Measurements from ENCODE around the gene GTF2A1. TPM values are rescaled to one million over a fixed set of nuclear protein-coding genes. Genes with fewer than 3 reads are reported as not detected.
A peak's percentile ranks its signal among the peaks of the same experiment; 100 is the strongest.

Gene GTF2A1
- total RNA-seq, 1 donor from 2014 or later, result 36.4 TPM

DNA sequence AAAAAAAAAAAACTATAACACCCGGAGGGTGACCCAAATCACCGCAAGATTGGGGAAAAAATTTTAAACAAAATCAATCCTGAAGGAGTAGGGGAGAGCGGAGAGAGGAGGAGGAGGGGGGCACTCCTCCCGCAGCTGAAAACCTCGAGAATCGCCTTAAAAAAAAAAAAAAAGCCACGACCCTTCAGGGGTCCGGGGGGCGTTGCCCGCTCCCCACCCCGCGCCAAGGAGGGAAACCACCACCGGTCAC, 254 bp downstream of the GTF2A1 start:
- peak overlapping the region; percentile 83 for H3K4me2 ChIP-seq (ENCODE audit: low read length)
- peak overlapping the region; percentile 98 for H3K9ac ChIP-seq (ENCODE audit: low read length)
- no peaks in the 10 kb centered on the region for H3K27me3 Mint-ChIP-seq (ENCODE audit: low read depth, unreplicated experiment)
- H3K4me1 ChIP-seq (ENCODE audit: insufficient read depth, low read length), result peaks cover 3% of the 10 kb centered on the region
- no peaks in the 10 kb centered on the region for H3K36me3 Mint-ChIP-seq (ENCODE audit: low read depth, unreplicated experiment)
- H3K4me1 Mint-ChIP-seq (ENCODE audit: low read depth, unreplicated experiment), result peaks cover 17% of the 10 kb centered on the region
- H3K27ac ChIP-seq (ENCODE audit: low read depth, low read length), result peak overlapping the region; percentile 78
- H3K4me3 Mint-ChIP-seq (ENCODE audit: unreplicated experiment), result peak overlapping the region; percentile 92
- no peaks in the 10 kb centered on the region for H3K27me3 ChIP-seq (ENCODE audit: insufficient read depth, low read length)
- no peaks in the 10 kb centered on the region for H3K9me3 Mint-ChIP-seq (ENCODE audit: unreplicated experiment)
- H4K20me1 ChIP-seq (ENCODE audit: insufficient read depth, low read length), result peaks cover 5% of the 10 kb centered on the region
- no peak for DNase-seq (ENCODE audit: low read depth)
- peaks cover 7% of the 10 kb centered on the region for H3K36me3 ChIP-seq (ENCODE audit: insufficient read depth, low read length)
- peaks cover 47% of the 10 kb centered on the region for H3K79me2 ChIP-seq (ENCODE audit: insufficient read depth, low read length)
- H3K27ac Mint-ChIP-seq (ENCODE audit: unreplicated experiment), result peak overlapping the region; percentile 93
- FAIRE-seq, result no peak
- peak overlapping the region; percentile 84 for H3K4me3 ChIP-seq (ENCODE audit: insufficient read depth, low read depth, low read length)
- H2AFZ ChIP-seq (ENCODE audit: low read depth, low read length), result no peak overlapping the region
- TF ChIP-seq, protein P1, sequence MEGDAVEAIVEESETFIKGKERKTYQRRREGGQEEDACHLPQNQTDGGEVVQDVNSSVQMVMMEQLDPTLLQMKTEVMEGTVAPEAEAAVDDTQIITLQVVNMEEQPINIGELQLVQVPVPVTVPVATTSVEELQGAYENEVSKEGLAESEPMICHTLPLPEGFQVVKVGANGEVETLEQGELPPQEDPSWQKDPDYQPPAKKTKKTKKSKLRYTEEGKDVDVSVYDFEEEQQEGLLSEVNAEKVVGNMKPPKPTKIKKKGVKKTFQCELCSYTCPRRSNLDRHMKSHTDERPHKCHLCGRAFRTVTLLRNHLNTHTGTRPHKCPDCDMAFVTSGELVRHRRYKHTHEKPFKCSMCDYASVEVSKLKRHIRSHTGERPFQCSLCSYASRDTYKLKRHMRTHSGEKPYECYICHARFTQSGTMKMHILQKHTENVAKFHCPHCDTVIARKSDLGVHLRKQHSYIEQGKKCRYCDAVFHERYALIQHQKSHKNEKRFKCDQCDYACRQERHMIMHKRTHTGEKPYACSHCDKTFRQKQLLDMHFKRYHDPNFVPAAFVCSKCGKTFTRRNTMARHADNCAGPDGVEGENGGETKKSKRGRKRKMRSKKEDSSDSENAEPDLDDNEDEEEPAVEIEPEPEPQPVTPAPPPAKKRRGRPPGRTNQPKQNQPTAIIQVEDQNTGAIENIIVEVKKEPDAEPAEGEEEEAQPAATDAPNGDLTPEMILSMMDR (IDR thresholded peaks at IDR 0.05; ENCODE audit: insufficient read depth, low read depth, low read length), result no peak
- no peak for TF ChIP-seq EZH2 (IDR thresholded peaks at IDR 0.05; ENCODE audit: insufficient read depth, low read length)
- no peaks in the 10 kb centered on the region for H3K9me3 ChIP-seq (ENCODE audit: insufficient read depth, low read depth, low read length)

DNA sequence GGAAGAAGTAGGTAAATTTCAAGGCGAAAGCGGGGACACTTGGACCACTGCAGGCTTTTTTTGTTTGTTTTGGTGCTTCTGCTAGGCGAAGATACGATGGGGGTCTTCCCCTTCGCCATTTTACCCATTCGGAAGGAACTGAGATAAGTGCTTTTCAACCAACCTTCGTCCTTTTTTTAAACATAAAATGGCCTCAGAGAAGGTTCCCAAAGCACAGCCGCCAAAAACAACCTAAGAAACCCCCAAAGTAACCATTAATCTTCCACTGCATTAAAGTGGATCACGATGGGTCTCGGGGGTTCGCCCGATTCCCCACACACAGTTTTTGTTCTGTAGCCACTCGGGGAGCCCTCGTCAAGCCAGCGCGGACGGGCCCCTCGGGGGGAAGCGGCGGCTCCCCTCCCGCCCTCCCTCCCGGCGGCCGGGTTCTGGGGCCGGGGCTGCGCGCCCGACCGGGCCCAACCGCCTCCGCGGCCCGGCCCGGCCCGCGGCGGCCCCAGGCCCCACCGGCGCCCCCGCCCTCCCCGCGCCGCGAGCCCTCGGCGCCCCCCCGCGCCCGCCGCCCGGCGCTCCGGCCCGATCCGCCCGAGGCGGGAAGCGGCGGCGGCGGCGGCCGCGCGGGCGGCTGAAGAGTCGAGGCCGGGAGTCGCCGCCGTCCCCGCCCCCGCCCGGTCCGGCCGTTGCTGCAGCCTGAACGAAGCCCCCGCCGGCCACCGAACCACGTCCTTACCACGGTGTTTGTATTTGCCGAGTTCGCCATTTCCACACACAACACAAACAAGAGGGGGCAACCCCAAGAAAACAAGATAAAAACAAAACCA, 790 bp downstream of the GTF2A1 start:
- Mint-ChIP-seq H3K4me3 (ENCODE audit: unreplicated experiment) (peak overlapping the region; percentile 98), H3K36me3 (ENCODE audit: low read depth, unreplicated experiment) (no peaks in the 10 kb centered on the region), H3K9me3 (ENCODE audit: unreplicated experiment) (no peaks in the 10 kb centered on the region), H3K4me1 (ENCODE audit: low read depth, unreplicated experiment) (peaks cover 17% of the 10 kb centered on the region), H3K27me3 (ENCODE audit: low read depth, unreplicated experiment) (no peaks in the 10 kb centered on the region), H3K27ac (ENCODE audit: unreplicated experiment) (peak overlapping the region; percentile 99)
- peak overlapping the region; percentile 89 for H3K4me3 ChIP-seq (ENCODE audit: insufficient read depth, low read depth, low read length)
- peaks cover 11% of the 10 kb centered on the region for H4K20me1 ChIP-seq (ENCODE audit: insufficient read depth, low read length)
- H3K27me3 ChIP-seq (ENCODE audit: insufficient read depth, low read length), result no peaks in the 10 kb centered on the region
- H3K9me3 ChIP-seq (ENCODE audit: insufficient read depth, low read depth, low read length), result no peaks in the 10 kb centered on the region
- no peak for TF ChIP-seq EZH2 (IDR thresholded peaks at IDR 0.05; ENCODE audit: insufficient read depth, low read length)
- TF ChIP-seq, protein P1 (IDR thresholded peaks at IDR 0.05; ENCODE audit: insufficient read depth, low read depth, low read length), result no peak
- H2AFZ ChIP-seq (ENCODE audit: low read depth, low read length), result no peak overlapping the region
- FAIRE-seq (no peak), DNase-seq (ENCODE audit: low read depth) (no peak)
- H3K4me2 ChIP-seq (ENCODE audit: low read length), result peak overlapping the region; percentile 86
- peaks cover 3% of the 10 kb centered on the region for H3K4me1 ChIP-seq (ENCODE audit: insufficient read depth, low read length)
- peak overlapping the region; percentile 94 for H3K27ac ChIP-seq (ENCODE audit: low read depth, low read length)
- H3K9ac ChIP-seq (ENCODE audit: low read length), result peak overlapping the region; percentile 98
- peaks cover 10% of the 10 kb centered on the region for H3K36me3 ChIP-seq (ENCODE audit: insufficient read depth, low read length)
- H3K79me2 ChIP-seq (ENCODE audit: insufficient read depth, low read length), result peaks cover 52% of the 10 kb centered on the region

DNA sequence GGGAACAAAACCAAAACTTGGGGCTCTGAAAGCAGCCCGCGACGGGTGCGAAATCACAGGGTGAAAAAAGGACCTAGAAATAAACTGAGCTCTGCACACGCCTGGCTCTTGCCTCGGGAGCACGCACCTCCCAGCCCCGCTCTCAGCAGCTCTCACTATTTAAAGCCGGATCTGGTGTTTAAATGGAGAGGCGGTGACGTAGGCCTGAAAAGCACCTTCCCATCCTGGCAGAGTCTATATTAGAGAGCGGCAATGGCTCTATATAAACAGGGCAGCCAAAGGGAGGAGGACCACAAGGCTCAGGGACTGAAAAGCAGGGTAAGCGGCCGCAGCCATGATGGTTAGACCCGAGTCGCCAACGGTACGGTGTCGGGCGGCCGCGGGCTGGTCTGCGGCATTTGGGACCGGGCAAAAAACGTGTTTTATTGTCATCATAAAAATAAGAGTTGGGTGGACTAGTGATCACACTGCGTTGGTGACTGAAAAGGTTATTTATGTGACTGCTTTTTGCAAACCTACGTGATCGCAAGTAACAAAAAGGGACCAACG, 1.5 kb downstream of the GTF2A1 start:
- Histone ChIP-seq H3K27me3 (ENCODE audit: insufficient read depth, low read length) (no peaks in the 10 kb centered on the region), H3K27ac (ENCODE audit: low read depth, low read length) (peak overlapping the region; percentile 94), H3K9ac (ENCODE audit: low read length) (peak overlapping the region; percentile 96), H4K20me1 (ENCODE audit: insufficient read depth, low read length) (peaks cover 11% of the 10 kb centered on the region), H2AFZ (ENCODE audit: low read depth, low read length) (peak overlapping the region; percentile 3), H3K79me2 (ENCODE audit: insufficient read depth, low read length) (peaks cover 53% of the 10 kb centered on the region), H3K9me3 (ENCODE audit: insufficient read depth, low read depth, low read length) (no peaks in the 10 kb centered on the region), H3K4me3 (ENCODE audit: insufficient read depth, low read depth, low read length) (peak overlapping the region; percentile 89), H3K4me2 (ENCODE audit: low read length) (peak overlapping the region; percentile 86), H3K36me3 (ENCODE audit: insufficient read depth, low read length) (peaks cover 10% of the 10 kb centered on the region), H3K4me1 (ENCODE audit: insufficient read depth, low read length) (peaks cover 3% of the 10 kb centered on the region)
- FAIRE-seq, result no peak
- Mint-ChIP-seq H3K36me3 (ENCODE audit: low read depth, unreplicated experiment) (no peaks in the 10 kb centered on the region), H3K27ac (ENCODE audit: unreplicated experiment) (peak overlapping the region; percentile 99), H3K9me3 (ENCODE audit: unreplicated experiment) (no peaks in the 10 kb centered on the region), H3K4me1 (ENCODE audit: low read depth, unreplicated experiment) (peaks cover 17% of the 10 kb centered on the region), H3K4me3 (ENCODE audit: unreplicated experiment) (peak overlapping the region; percentile 98), H3K27me3 (ENCODE audit: low read depth, unreplicated experiment) (no peaks in the 10 kb centered on the region)
- TF ChIP-seq, protein P1 (IDR thresholded peaks at IDR 0.05; ENCODE audit: insufficient read depth, low read depth, low read length), result no peak
- no peak for TF ChIP-seq EZH2 (IDR thresholded peaks at IDR 0.05; ENCODE audit: insufficient read depth, low read length)
- DNase-seq (ENCODE audit: low read depth), result peak; percentile 95

All from astrocyte (in vitro differentiated cells and primary cell).